Activated CD4-positive, alpha-beta T cell treated with anti-CD3 and anti-CD28 coated beads, Interleukin-2, amount 10 ng/mL, durations not matched to agents 7 days and 5 days (primary cell): ENCODE results near the gene IQCF2. TPM values are rescaled to one million over a fixed set of nuclear protein-coding genes. Genes with fewer than 3 reads are reported as not detected.
"Not testable (repeated sequence)": the region's sequence is repeated elsewhere in the genome, so short reads cannot be mapped to it uniquely, and the experiment has no call there.

Source experiments
- CTCF ChIA-PET: fragments of 350-600 bp; sonication (Branson Sonifier 250); formaldehyde crosslinking; loops from one replicate; lab custom pipeline; 2021; ENCODE audit warnings: antibody characterized with exemption; lab: Charles Lee
- POLR2A ChIA-PET: fragments of 350-600 bp; sonication (Branson Sonifier 250); formaldehyde crosslinking; loops from one replicate; lab custom pipeline; 2021; ENCODE audit warnings: antibody characterized with exemption; lab: Charles Lee
- DNase-seq: peaks from one replicate; pipeline ENCODE4 v3.0.0-alpha.2; 2020
- H3K27ac Mint-ChIP-seq: one replicate; pipeline ENCODE4 v1.8.0; 2021; ENCODE audit warnings: mild to moderate bottlenecking, moderate library complexity, mixed read lengths
- H3K27me3 Mint-ChIP-seq: one replicate; pipeline ENCODE4 v1.8.0; 2021; ENCODE audit warnings: mixed read lengths
- H3K36me3 Mint-ChIP-seq: one replicate; pipeline ENCODE4 v1.8.0; 2021; ENCODE audit warnings: low read depth, mixed read lengths
- H3K4me1 Mint-ChIP-seq: one replicate; pipeline ENCODE4 v1.8.0; 2021; ENCODE audit warnings: mixed read lengths
- H3K4me3 Mint-ChIP-seq: one replicate; pipeline ENCODE4 v1.8.0; 2021; ENCODE audit warnings: mild to moderate bottlenecking, moderate library complexity, mixed read lengths
- H3K9me3 Mint-ChIP-seq: one replicate; pipeline ENCODE4 v1.8.0; 2021; ENCODE audit warnings: mixed read lengths
- total RNA-seq, 2 experiments: library from RNA; stranded (reverse); gene quantifications; one replicate each; pipeline ENCODE4 v1.2.3, GENCODE V29; 2021

Gene IQCF2
- total RNA-seq, 2 experiments from 2014 or later = not detected

DNA sequence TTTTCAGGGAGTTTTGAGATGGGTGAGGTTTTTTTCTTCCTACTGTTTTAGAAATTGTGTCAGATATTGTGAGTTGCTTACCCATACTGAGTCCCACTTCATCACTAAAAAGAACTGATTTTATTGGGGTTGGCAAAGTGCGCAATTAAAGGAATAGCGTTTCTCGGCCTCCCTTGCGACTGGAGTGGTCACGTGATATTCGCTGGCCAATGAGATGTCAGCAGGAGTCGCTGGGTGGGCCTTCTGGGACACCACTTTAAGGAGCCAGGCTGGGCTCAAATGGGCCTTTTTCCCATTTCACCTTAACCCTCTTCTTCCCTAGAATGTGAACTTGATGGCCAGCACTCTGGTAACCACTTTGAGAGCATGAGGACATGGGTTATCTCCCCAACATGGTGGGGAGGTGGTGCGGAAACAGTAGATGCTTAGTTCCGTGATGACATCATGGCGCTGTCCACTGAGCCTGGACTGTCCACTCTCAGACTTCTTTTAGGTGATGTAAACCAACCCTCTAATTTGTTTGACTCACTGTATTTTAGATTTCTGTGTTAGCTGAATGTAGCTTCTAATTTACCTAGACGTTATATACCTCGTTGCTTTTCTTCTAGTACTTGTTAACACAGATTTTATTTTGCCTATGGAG lies 27.2 kb downstream of the IQCF2 start:
- ChIA-PET POLR2A (no interaction called here), CTCF (no interaction called here)
- Mint-ChIP-seq H3K4me1 (peaks cover 25% of the 10 kb centered on the region), H3K27ac (no peak overlapping the region), H3K27me3 (peaks cover 18% of the 10 kb centered on the region), H3K9me3 (no peaks in the 10 kb centered on the region), H3K4me3 (no peak overlapping the region), H3K36me3 (no peaks in the 10 kb centered on the region)
- no peak for DNase-seq

DNA sequence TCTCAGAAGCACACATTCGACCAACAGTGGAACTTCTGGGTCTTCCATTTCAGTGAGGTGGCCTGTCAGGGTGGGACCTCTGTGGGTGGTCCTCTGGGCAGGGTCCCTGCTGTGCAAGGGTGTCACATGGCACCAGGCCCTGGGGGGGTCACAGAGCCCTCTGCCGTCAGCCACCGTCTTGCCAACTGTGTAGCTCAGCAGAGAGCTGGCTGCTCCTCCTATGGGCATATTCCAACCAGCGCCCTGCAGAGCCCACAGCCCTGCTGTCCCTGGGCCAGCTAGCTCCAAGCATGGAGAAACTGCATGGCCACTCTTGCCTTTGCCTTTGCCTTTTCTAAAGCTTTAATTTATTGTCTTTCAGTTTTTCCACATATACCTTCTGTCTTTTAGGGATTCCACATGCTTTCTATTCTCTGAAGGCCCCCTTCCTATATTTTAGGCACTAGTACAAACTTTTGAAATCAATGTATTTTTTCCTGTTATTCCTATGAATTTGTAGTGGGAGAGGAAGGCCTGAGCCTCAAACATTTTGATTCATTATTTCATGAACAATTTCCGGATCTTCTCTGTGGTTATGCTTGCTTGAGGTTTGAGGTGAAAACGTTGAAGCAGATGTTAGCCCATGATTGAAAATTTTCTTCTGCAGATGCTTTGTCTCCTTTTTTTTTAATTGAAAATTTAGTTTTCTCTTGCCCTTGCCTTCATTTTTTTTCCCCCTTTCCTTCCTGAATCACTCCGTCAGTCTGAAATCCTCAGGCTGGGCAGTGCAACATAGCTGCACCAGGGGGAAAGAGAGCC lies 30.0 kb downstream of the IQCF2 start:
- Mint-ChIP-seq H3K27me3 (peaks cover 4% of the 10 kb centered on the region), H3K27ac (no peak overlapping the region)
- CTCF ChIA-PET = no interaction called here

DNA sequence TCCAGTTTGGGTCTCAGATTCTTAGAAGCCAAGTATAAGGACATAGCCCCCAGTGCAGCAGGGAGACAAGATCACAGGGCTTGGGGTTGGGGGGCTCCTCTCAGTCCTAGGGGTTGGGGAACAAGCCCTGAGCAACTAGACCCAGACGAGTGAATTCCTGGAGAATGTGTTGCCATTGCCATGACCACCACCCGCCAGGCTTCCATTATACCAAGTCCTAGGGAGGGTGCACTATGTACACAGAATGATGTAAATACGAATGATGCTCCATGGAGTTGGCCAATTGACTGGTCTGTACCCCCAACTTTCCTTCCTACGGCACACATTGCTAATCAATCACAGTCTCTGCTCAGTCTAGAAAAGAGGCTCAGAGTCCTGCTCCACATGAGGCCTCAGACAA lies 33.0 kb downstream of the IQCF2 start:
- no peak overlapping the region for H3K4me3 Mint-ChIP-seq
- no peak for DNase-seq
- CTCF ChIA-PET = no interaction called here

More for the DNA sequence above, 30.0 kb downstream of the IQCF2 start:
- no peak for DNase-seq
- Mint-ChIP-seq H3K36me3 (no peaks in the 10 kb centered on the region), H3K4me3 (no peak overlapping the region), H3K4me1 (peaks cover 25% of the 10 kb centered on the region), H3K9me3 (no peaks in the 10 kb centered on the region)
- POLR2A ChIA-PET = no interaction called here

DNA sequence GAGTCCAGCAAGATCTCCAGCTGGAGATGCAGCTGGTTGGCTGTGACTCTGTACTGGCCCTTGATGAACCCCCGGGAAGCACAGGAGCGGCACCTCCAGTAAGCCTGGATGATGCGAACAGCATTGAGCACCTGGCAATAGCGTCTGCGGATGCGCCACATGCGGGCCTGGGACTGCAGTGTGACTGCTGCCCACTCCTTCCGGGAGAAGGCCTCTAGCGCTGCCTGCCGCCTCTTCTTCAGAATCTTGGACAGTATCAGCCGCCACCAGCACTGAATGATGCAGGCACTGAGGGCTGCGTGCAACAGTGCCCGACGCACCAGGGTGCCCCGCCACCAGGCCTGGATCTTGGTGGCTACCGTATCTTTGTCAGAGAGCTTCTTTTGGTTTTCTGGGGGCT lies 33.5 kb downstream of the IQCF2 start:
- CTCF ChIA-PET = no interaction called here
- Mint-ChIP-seq H3K36me3 (no peaks in the 10 kb centered on the region), H3K4me3 (no peak overlapping the region), H3K4me1 (peaks cover 26% of the 10 kb centered on the region), H3K9me3 (no peaks in the 10 kb centered on the region), H3K27ac (no peak overlapping the region), H3K27me3 (peaks cover 14% of the 10 kb centered on the region)
- POLR2A ChIA-PET = no interaction called here
- no peak for DNase-seq

More for the DNA sequence above, 33.0 kb downstream of the IQCF2 start:
- H3K27me3 Mint-ChIP-seq = peaks cover 12% of the 10 kb centered on the region
- no peaks in the 10 kb centered on the region for H3K36me3 Mint-ChIP-seq
- no peaks in the 10 kb centered on the region for H3K9me3 Mint-ChIP-seq
- POLR2A ChIA-PET = no interaction called here
- no peak overlapping the region for H3K27ac Mint-ChIP-seq
- H3K4me1 Mint-ChIP-seq = peaks cover 27% of the 10 kb centered on the region

DNA sequence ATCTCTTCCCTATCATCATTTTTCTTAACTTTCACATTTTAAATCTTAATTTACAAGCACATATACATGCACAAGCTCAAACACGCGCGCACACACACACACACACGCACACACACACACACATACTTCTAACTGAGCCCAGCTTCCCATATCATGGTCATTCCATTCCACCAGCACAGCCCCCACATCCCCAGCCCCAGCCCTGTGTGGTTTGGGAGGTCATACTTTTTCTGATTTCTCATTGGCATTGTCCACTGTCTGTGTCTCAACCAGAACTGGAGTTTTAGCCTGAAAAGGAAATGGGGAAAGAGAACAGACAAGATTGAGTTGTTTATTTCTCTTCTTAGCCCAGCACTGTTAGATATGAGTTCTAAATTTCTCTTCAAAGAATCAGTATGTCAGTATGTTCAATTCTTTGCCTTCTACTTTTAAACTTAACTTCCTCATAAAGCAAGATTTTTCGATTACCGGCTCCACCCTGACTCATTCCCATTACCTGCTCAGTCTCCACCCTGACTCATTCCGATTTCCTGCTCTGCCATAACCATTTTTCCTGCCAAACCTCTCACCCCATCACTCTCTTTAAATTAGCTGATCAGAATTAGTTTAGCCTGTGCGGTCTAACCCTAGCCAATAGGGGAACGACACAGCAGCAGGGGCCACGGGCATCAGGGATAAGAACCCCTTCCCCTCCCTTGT lies 35.3 kb downstream of the IQCF2 start:
- Mint-ChIP-seq H3K4me1 (peaks cover 9% of the 10 kb centered on the region), H3K27me3 (peaks cover 14% of the 10 kb centered on the region), H3K27ac (no peak overlapping the region), H3K9me3 (no peaks in the 10 kb centered on the region), H3K36me3 (no peaks in the 10 kb centered on the region), H3K4me3 (no peak overlapping the region)
- no peak for DNase-seq
- ChIA-PET CTCF (interaction anchor here (0.6 kb wide), 1 partner anchor 397 kb away, joined by 6 read pairs; no protein-coding TSS in a partner anchor), POLR2A (no interaction called here)

DNA sequence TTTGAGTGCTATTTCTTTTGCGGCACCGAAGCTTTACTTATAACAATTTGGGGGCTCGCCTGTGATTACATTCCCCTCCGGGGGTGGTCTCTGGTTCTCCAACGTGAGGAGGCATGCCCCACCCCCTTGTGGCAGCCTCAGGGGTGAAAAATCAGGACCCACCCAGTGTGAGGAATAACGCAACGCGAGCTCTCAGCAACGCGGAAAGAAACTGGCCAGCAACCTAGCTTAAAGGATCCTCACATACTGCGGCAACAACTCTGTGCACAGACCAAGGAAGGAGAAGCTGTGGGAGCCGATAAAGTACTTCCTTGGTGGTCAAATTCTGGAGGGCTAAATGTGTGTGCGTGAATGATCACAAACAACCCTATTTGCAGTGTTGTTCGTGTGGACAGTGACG lies 36.0 kb downstream of the IQCF2 start:
- Mint-ChIP-seq H3K9me3 (no peaks in the 10 kb centered on the region), H3K27ac (no peak overlapping the region), H3K4me3 (no peak overlapping the region), H3K36me3 (no peaks in the 10 kb centered on the region), H3K4me1 (peaks cover 3% of the 10 kb centered on the region), H3K27me3 (peaks cover 14% of the 10 kb centered on the region)
- ChIA-PET CTCF (no interaction called here), POLR2A (no interaction called here)
- no peak for DNase-seq

DNA sequence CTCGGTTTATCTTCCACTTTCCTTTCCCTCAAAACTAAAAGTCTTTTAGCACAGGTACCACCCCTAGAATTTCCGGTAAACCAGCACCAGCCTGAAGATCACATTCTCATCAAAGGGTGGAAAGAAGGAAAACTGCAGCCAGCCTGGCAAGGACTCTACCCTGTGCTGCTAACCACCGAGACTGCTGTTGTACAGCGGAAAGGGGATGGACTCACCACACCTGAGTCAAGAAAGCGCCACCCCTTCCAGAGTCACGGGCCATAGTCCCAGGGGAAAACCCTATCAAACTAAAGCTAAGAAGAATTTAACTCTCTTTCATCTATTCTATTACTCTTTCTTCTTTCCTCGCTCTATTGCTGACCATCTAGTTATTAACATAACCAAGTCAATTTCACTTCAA lies 38.6 kb downstream of the IQCF2 start:
- peaks cover 14% of the 10 kb centered on the region for H3K27me3 Mint-ChIP-seq
- H3K27ac Mint-ChIP-seq, H3K9me3 Mint-ChIP-seq, H3K36me3 Mint-ChIP-seq, DNase-seq, CTCF ChIA-PET, H3K4me3 Mint-ChIP-seq, H3K4me1 Mint-ChIP-seq, POLR2A ChIA-PET: not testable (repeated sequence)

DNA sequence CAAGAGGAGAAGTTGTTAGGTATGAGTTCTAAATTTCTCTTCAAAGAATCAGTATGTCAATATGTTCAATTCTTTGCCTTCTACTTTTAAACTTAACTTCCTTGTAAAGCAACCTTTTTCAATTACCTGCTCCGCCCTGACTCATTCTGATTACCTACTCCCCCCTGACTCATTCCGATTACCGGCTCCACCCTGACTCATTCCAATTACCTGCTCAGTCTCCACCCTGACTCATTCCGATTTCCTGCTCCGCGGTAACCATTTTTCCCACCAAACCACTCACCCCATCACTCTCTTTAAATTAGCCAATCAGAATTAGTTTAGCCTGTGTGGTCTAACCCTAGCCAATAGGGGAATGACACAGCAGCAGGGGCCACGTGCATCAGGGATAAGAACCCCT lies 40.9 kb downstream of the IQCF2 start:
- H3K4me3 Mint-ChIP-seq, POLR2A ChIA-PET, H3K27ac Mint-ChIP-seq, H3K36me3 Mint-ChIP-seq, H3K4me1 Mint-ChIP-seq, H3K9me3 Mint-ChIP-seq: not testable (repeated sequence)
- DNase-seq = peak; percentile 9
- CTCF ChIA-PET = interaction anchor here (0.6 kb wide), 1 partner anchor 375 kb away, joined by 3 read pairs; no protein-coding TSS in a partner anchor
- H3K27me3 Mint-ChIP-seq = peaks cover 16% of the 10 kb centered on the region

DNA sequence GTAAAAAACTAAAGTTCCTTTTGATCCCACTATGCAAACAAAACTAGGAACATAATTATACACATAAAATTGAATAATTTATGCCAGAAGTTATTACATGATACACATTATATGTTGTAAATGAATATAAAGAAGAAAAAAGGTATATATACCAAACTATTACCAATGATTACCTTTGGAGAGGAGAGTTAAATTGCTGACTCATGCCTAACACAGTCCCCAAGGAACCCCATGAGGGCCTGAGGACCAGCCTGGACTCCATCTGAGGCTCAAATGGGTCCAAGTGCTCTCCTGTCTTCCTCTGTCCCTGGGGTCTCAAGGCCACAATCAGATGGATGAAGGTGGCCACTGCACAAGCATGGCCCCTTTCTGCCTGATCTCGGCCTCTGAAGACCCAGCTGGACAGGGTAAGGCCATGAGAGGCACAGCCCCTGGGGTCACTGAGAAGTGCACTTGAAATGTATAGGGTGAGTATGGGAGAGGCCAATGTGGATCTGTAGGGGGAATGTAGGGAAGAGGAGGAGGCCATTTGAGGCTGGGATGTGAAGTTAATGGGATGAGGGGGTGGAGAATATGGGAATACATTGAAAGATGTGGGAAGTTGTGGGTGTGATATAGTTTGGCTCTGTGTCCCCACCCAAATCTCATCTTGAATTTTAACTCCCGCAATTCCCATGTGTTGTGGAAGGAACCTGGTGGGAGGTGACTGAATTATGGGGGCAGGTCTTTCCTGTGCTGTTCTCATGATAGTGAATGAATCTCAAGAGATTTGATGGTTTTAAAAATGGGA lies 42.8 kb downstream of the IQCF2 start:
- ChIA-PET POLR2A (no interaction called here), CTCF (interaction anchor here (0.6 kb wide), 1 partner anchor 532 kb away, joined by 3 read pairs; no protein-coding TSS in a partner anchor)
- no peak for DNase-seq
- no peak overlapping the region for H3K27ac Mint-ChIP-seq
- H3K4me3 Mint-ChIP-seq = no peak overlapping the region
- H3K27me3 Mint-ChIP-seq = peaks cover 12% of the 10 kb centered on the region
- no peaks in the 10 kb centered on the region for H3K36me3 Mint-ChIP-seq
- H3K9me3 Mint-ChIP-seq = peaks cover 14% of the 10 kb centered on the region
- no peaks in the 10 kb centered on the region for H3K4me1 Mint-ChIP-seq

DNA sequence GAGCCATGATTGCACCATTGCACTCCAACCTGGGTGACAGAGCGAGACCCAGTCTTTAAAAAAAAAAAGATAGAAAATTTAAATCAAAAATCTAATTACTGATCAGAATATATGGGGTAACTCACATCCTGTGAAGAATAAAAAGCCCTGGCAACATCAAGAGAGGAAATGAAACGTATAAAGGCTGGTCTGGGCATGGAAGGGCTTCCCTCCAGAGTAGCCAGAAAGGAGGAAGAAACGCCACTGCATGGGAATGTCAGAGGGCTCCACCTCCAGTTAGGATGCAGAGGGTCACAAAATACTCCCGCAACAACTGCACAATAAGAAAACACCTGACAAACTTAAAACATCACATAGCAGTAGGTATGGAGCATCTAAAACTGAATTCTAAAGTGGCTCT lies 46.6 kb downstream of the IQCF2 start:
- H3K4me3 Mint-ChIP-seq = no peak overlapping the region
- H3K27me3 Mint-ChIP-seq = peaks cover 8% of the 10 kb centered on the region
- no peak overlapping the region for H3K27ac Mint-ChIP-seq
- no peaks in the 10 kb centered on the region for H3K4me1 Mint-ChIP-seq
- no peaks in the 10 kb centered on the region for H3K36me3 Mint-ChIP-seq
- DNase-seq = no peak
- POLR2A ChIA-PET = no interaction called here
- peaks cover 15% of the 10 kb centered on the region for H3K9me3 Mint-ChIP-seq
- CTCF ChIA-PET = interaction anchor here (0.6 kb wide), 1 partner anchor 816 kb away, joined by 3 read pairs; no protein-coding TSS in a partner anchor
